Naive thymus-derived CD4-positive, alpha-beta T cell (primary cell): Measurements from ENCODE around the gene CHCT1. TPM values are rescaled to one million over a fixed set of nuclear protein-coding genes. Genes with fewer than 3 reads are reported as not detected.
"Not testable (repeated sequence)": the region's sequence is repeated elsewhere in the genome, so short reads cannot be mapped to it uniquely, and the experiment has no call there.

ENCODE experiments used
- ATAC-seq: fragments of 150-1000 bp; cut with Tn5 transposase; 2 replicates; pipeline ENCODE4 v1.10.0; 2021; ENCODE audit warnings: mild to moderate bottlenecking, moderate library complexity
- CTCF ChIA-PET: fragments of 350-600 bp; sonication (Branson Sonifier 250); formaldehyde crosslinking; loops from one replicate; lab custom pipeline; 2021; ENCODE audit warnings: antibody characterized with exemption; lab: Charles Lee
- POLR2A ChIA-PET: fragments of 350-600 bp; sonication (Branson Sonifier 250); formaldehyde crosslinking; loops from one replicate; lab custom pipeline; 2021; ENCODE audit warnings: antibody characterized with exemption, inconsistent platforms; lab: Charles Lee
- DNase-seq, 9 donors: peaks; one replicate each; pipeline versions ENCODE4 v3.0.0 to v3.0.0-alpha.2; 2020 to 2022; ENCODE audit warnings: mixed read lengths in 1 of 9
- H3K27ac ChIP-seq: one replicate; pipeline ENCODE4 v1.7.0; 2013; ENCODE audit warnings: mild to moderate bottlenecking, low read depth, low read length, moderate library complexity
- H3K27me3 ChIP-seq, 2 donors: one replicate each; pipeline ENCODE4 v1.7.0; 2013; ENCODE audit warnings: low read length in 2 of 2, mild to moderate bottlenecking in 2 of 2, moderate library complexity in 2 of 2; ENCODE audit not compliant: control insufficient read depth in 2 of 2, insufficient read depth in 2 of 2
- H3K36me3 ChIP-seq, 3 experiments: 1 replicate in 2 of 3; 2 replicates in 1 of 3; pipeline ENCODE4 v1.7.0; 2013; ENCODE audit warnings: low read length in 3 of 3, mild to moderate bottlenecking in 3 of 3, moderate library complexity in 1 of 3; ENCODE audit not compliant: insufficient read depth in 3 of 3, control insufficient read depth in 2 of 3
- H3K4me1 ChIP-seq, 2 donors: one replicate each; pipeline ENCODE4 v1.7.0; 2013; ENCODE audit warnings: low read length in 2 of 2, mild to moderate bottlenecking in 2 of 2, moderate library complexity in 1 of 2; ENCODE audit not compliant: control insufficient read depth in 2 of 2, insufficient read depth in 2 of 2
- H3K4me3 ChIP-seq: 2 replicates; pipeline ENCODE4 v1.7.0; 2013; ENCODE audit warnings: mild to moderate bottlenecking, low read length
- H3K9me3 ChIP-seq, 3 experiments: 1 replicate in 2 of 3; 2 replicates in 1 of 3; pipeline ENCODE4 v1.7.0; 2013; ENCODE audit warnings: low read length in 3 of 3; ENCODE audit not compliant: control insufficient read depth in 2 of 3
- H3K27ac Mint-ChIP-seq, 9 donors: one replicate each; pipeline ENCODE4 v1.8.0; 2020 to 2022; ENCODE audit warnings: mixed read lengths in 9 of 9, mild to moderate bottlenecking in 8 of 9, moderate library complexity in 5 of 9, inconsistent platforms in 2 of 9
- H3K27me3 Mint-ChIP-seq, 5 donors: one replicate each; pipeline ENCODE4 v1.8.0; 2021 to 2022; ENCODE audit warnings: mixed read lengths in 5 of 5, mild to moderate bottlenecking in 1 of 5
- H3K36me3 Mint-ChIP-seq, 5 donors: one replicate each; pipeline ENCODE4 v1.8.0; 2020 to 2022; ENCODE audit warnings: mixed read lengths in 5 of 5, mild to moderate bottlenecking in 3 of 5, inconsistent platforms in 1 of 5
- H3K4me1 Mint-ChIP-seq, 7 donors: one replicate each; pipeline ENCODE4 v1.8.0; 2020 to 2022; ENCODE audit warnings: mixed read lengths in 7 of 7, mild to moderate bottlenecking in 3 of 7, inconsistent platforms in 1 of 7
- H3K4me3 Mint-ChIP-seq, 10 donors: one replicate each; pipeline ENCODE4 v1.8.0; 2020 to 2022; ENCODE audit warnings: mild to moderate bottlenecking in 10 of 10, mixed read lengths in 10 of 10, moderate library complexity in 6 of 10, inconsistent platforms in 2 of 10
- H3K9me3 Mint-ChIP-seq, 11 donors: one replicate each; pipeline ENCODE4 v1.8.0; 2020 to 2022; ENCODE audit warnings: mixed read lengths in 11 of 11, mild to moderate bottlenecking in 4 of 11, inconsistent platforms in 1 of 11, moderate library complexity in 1 of 11
- intact Hi-C, 2 donors: fragments of 100-400 bp; cut with micrococcal nuclease; formaldehyde crosslinking; loops; one replicate each; pipeline ENCODE4 v1.15.1; 2023
- polyA plus RNA-seq, 2 donors: library from polyadenylated mRNA; unstranded; fragments of 300-500 nt; fragmentation: Illumina TruSeq; gene quantifications; one replicate each; pipeline ENCODE4 v1.2.3, GENCODE V29; 2021
- total RNA-seq, 6 experiments: library from RNA in 5 of 6; stranded (reverse) in 5 of 6; gene quantifications; 1 replicate in 5 of 6; 2 replicates in 1 of 6; pipeline ENCODE4 v1.2.3 and lab custom pipeline; 2021 to 2026

Gene CHCT1
- total and polyA plus RNA-seq, 7 experiments from 2014 or later: not detected

DNA sequence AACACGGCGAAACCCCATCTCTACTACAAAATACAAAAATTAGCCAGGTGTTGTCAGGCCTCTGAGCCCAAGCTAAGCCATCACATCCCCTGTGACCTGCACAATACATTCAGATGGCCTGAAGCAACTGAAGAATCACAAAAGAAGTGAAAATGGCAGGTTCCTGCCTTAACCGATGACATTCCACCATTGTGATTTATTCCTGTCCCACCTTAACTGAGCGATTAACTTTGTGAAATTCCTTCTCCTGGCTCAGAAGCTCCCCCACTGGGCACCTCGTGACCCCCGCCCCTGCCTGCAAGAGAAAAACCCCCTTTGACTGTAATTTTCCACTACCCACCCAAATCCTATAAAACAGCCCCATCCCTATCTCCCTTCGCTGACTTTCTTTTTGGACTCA lies 37.4 kb upstream of the CHCT1 start:
- H3K36me3 ChIP-seq, H3K4me1 ChIP-seq, H3K9me3 ChIP-seq, H3K36me3 Mint-ChIP-seq, H3K27ac ChIP-seq, CTCF ChIA-PET, H3K27me3 Mint-ChIP-seq, POLR2A ChIA-PET, H3K27me3 ChIP-seq, H3K4me3 Mint-ChIP-seq, ATAC-seq, H3K4me3 ChIP-seq, DNase-seq, H3K9me3 Mint-ChIP-seq, intact Hi-C loops: not testable (repeated sequence)
- Mint-ChIP-seq H3K4me1 (peaks cover 39 to 64% (median 51%) of the 10 kb centered on the region in 7 donors), H3K27ac (peak overlapping the region in 1 of 9 donors; percentile 37)

DNA sequence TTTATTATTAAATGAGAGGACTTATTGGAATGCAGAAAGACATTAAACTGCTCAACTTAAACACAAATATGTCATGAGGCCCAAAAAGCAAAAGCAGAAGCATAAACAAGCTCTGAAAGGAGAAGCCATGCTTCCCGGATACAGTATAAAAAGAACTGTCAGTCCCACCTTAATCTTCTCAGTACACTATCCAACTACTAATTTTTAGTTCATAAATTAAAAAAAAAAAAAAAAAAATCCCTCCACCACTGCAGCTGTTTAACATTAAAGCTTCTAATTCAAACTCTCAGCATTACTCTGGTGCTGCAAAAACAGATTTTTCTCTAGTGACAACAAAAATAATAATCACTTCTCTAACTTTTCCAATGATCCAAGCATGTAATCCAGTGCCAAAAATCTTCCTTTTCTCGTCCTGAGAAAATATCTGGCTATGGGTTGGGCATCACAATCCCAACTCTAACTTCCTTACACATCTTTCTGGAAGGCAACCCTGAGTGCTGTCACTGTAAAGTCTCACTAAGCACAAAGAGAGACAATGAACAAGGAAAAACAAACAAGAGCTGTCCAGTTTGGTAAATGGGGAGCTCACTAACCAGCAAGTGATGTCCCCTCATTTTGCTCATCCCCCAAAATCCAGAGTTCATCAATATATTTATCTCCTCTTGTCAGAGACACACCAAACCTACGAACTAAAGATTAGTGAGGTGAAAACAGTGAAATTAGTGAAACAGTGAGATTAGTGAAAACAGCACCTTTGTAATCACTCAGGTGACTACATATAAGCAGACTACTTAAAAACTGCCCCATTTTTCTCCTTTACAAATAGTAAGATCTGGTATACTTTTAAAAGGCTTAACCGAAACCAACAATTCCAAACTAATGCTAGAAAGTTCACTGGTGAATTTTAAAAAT lies 35.9 kb upstream of the CHCT1 start:
- Mint-ChIP-seq H3K4me3 (peak overlapping the region in 3 of 10 donors; percentile 4 to 27 (median 24)), H3K9me3 (peaks cover 0 to 1% (median 0%) of the 10 kb centered on the region in 11 donors), H3K4me1 (peaks cover 54 to 77% (median 64%) of the 10 kb centered on the region in 7 donors), H3K36me3 (peaks cover 0 to 9% (median 5%) of the 10 kb centered on the region in 5 donors), H3K27ac (peak overlapping the region in 2 of 9 donors; percentile 5 to 42), H3K27me3 (no peaks in the 10 kb centered on the region)
- Histone ChIP-seq H3K4me1 (peaks cover 8 to 14% of the 10 kb centered on the region in 2 donors), H3K27me3 (no peaks in the 10 kb centered on the region), H3K36me3 (peaks cover 0 to 1% (median 0%) of the 10 kb centered on the region in 3 experiments), H3K9me3 (no peaks in the 10 kb centered on the region), H3K4me3 (no peak overlapping the region), H3K27ac (no peak overlapping the region)
- DNase-seq (no peak), ATAC-seq (no peak)
- ChIA-PET CTCF (no interaction called here), POLR2A (no interaction called here)
- intact Hi-C loops: no loop called here

DNA sequence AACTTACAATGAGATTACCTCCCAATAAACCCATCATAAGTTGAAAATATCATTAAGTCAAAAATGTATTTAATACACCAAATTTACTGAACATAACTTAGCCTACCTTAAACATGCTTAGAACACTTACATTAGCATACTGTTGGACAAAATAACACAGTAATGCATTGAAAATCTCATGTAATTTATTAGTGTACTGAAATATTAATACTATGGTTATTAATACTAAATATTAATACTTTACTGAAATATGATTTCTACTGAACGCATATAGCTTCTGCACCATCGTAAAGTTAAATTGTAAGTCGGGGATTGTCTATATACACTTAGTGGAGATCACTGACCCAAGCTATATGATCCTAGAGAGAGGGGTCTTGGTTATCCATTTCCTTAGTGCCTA lies 34.6 kb upstream of the CHCT1 start:
- Mint-ChIP-seq H3K27me3 (no peaks in the 10 kb centered on the region), H3K4me1 (peaks cover 54 to 68% (median 60%) of the 10 kb centered on the region in 7 donors), H3K27ac (no peak overlapping the region), H3K36me3 (peaks cover 0 to 6% (median 0%) of the 10 kb centered on the region in 5 donors), H3K9me3 (peaks cover 0 to 1% (median 0%) of the 10 kb centered on the region in 11 donors), H3K4me3 (no peak overlapping the region)
- ChIA-PET POLR2A (no interaction called here), CTCF (interaction anchor here (0.7 kb wide), 1 partner anchor 82 kb away, joined by 3 read pairs; no protein-coding TSS in a partner anchor)
- Histone ChIP-seq H3K9me3 (no peaks in the 10 kb centered on the region), H3K27ac (no peak overlapping the region), H3K36me3 (peaks cover 0 to 6% (median 0%) of the 10 kb centered on the region in 3 experiments), H3K4me1 (peaks cover 8 to 14% of the 10 kb centered on the region in 2 donors), H3K4me3 (no peak overlapping the region), H3K27me3 (no peaks in the 10 kb centered on the region)
- ATAC-seq: no peak
- intact Hi-C loops: no loop called here
- DNase-seq: no peak

GRCh38 chr17:60388742-60389141 lies 33.5 kb upstream of the CHCT1 start:
- POLR2A ChIA-PET: no interaction called here
- Mint-ChIP-seq H3K27me3 (no peaks in the 10 kb centered on the region), H3K4me1 (peaks cover 49 to 68% (median 59%) of the 10 kb centered on the region in 7 donors), H3K27ac (peak overlapping the region in 2 of 9 donors; percentile 25 to 31), H3K9me3 (peaks cover 0 to 1% (median 0%) of the 10 kb centered on the region in 11 donors), H3K4me3 (peak overlapping the region in 6 of 10 donors; percentile 6 to 56 (median 24)), H3K36me3 (peaks cover 0 to 8% (median 0%) of the 10 kb centered on the region in 5 donors)
- DNase-seq: no peak
- peaks cover 8 to 18% of the 10 kb centered on the region in 2 donors for H3K4me1 ChIP-seq
- intact Hi-C loops: no loop called here
- CTCF ChIA-PET: interaction anchor here (1.0 kb wide), 1 partner anchor 68 kb away, joined by 3 read pairs; no protein-coding TSS in a partner anchor
- no peak overlapping the region for H3K4me3 ChIP-seq
- H3K9me3 ChIP-seq: no peaks in the 10 kb centered on the region
- no peaks in the 10 kb centered on the region for H3K27me3 ChIP-seq
- H3K36me3 ChIP-seq: peaks cover 0 to 6% (median 0%) of the 10 kb centered on the region in 3 experiments
- no peak overlapping the region for H3K27ac ChIP-seq
- no peak for ATAC-seq

- Histone ChIP-seq H3K27me3 (no peaks in the 10 kb centered on the region), H3K27ac (peak overlapping the region; percentile 19), H3K4me1 (peaks cover 8 to 18% of the 10 kb centered on the region in 2 donors), H3K9me3 (no peaks in the 10 kb centered on the region), H3K36me3 (peaks cover 0 to 6% (median 0%) of the 10 kb centered on the region in 3 experiments), H3K4me3 (no peak overlapping the region)
- intact Hi-C loops: loop anchor here (2.0 to 10.0 kb wide), 5 partner anchors 35 to 1875 kb away; partner anchors contain the start of genes CLTC (in 1 of the 2), DHX40 (in 1 of the 2), MTMR4 (in 1 of the 2) and RNFT1 (in 1 of the 2)
- DNase-seq (no peak), ATAC-seq (no peak)
- peak overlapping the region; percentile 44 to 99 (median 96) for H3K4me3 Mint-ChIP-seq
- peaks cover 0 to 1% (median 0%) of the 10 kb centered on the region in 11 donors for H3K9me3 Mint-ChIP-seq
- POLR2A ChIA-PET: interaction anchor here (1.0 kb wide), 1 partner anchor 31 kb away, joined by 3 read pairs; no protein-coding TSS in a partner anchor
- peaks cover 0 to 5% (median 0%) of the 10 kb centered on the region in 5 donors for H3K36me3 Mint-ChIP-seq
- CTCF ChIA-PET: no interaction called here
- peaks cover 44 to 58% (median 52%) of the 10 kb centered on the region in 7 donors for H3K4me1 Mint-ChIP-seq
- H3K27me3 Mint-ChIP-seq: no peaks in the 10 kb centered on the region
- H3K27ac Mint-ChIP-seq: peak overlapping the region in 8 of 9 donors; percentile 19 to 98 (median 82)
Measured at GRCh38 chr17:60390186-60390585, 32.1 kb upstream of the CHCT1 start.

- H3K9me3 Mint-ChIP-seq: peaks cover 0 to 1% (median 0%) of the 10 kb centered on the region in 11 donors
- peak overlapping the region; percentile 93 to 99 (median 96) for H3K4me3 Mint-ChIP-seq
- no peak for ATAC-seq
- Histone ChIP-seq H3K4me1 (peaks cover 8 to 18% of the 10 kb centered on the region in 2 donors), H3K4me3 (peak overlapping the region; percentile 97), H3K36me3 (peaks cover 0 to 6% (median 0%) of the 10 kb centered on the region in 3 experiments), H3K27me3 (no peaks in the 10 kb centered on the region), H3K27ac (peak overlapping the region; percentile 92), H3K9me3 (no peaks in the 10 kb centered on the region)
- ChIA-PET CTCF (no interaction called here), POLR2A (interaction anchor here (0.6 to 1.4 kb wide), 5 partner anchors 9 to 287 kb away, joined by 3 to 6 read pairs (median 3); partner anchors contain the start of gene BCAS3)
- peaks cover 0 to 4% (median 0%) of the 10 kb centered on the region in 5 donors for H3K36me3 Mint-ChIP-seq
- peak in 8 of 9 donors; percentile 2 to 37 (median 10) for DNase-seq
- H3K27me3 Mint-ChIP-seq: no peaks in the 10 kb centered on the region
- intact Hi-C loops: loop anchor here (2.0 to 10.0 kb wide), 5 partner anchors 36 to 1876 kb away; partner anchors contain the start of genes CLTC (in 1 of the 2), DHX40 (in 1 of the 2), MTMR4 (in 1 of the 2) and RNFT1 (in 1 of the 2)
- H3K4me1 Mint-ChIP-seq: peaks cover 40 to 58% (median 50%) of the 10 kb centered on the region in 7 donors
- H3K27ac Mint-ChIP-seq: peak overlapping the region; percentile 92 to 98 (median 97)
Measured at GRCh38 chr17:60390925-60391470, 31.3 kb upstream of the CHCT1 start.
